H1 (cell line): ENCODE results near the gene WDR26. TPM values are rescaled to one million over a fixed set of nuclear protein-coding genes. Genes with fewer than 3 reads are reported as not detected.

Source experiments
- CTCF ChIA-PET: fragments of 300-600 bp; sonication (Branson Sonifier 250); formaldehyde crosslinking; loops from one replicate; lab custom pipeline; 2021; ENCODE audit not compliant: partially characterized antibody; lab: Charles Lee
- POLR2A ChIA-PET: fragments of 300-600 bp; sonication (Branson Sonifier 250); formaldehyde crosslinking; loops from one replicate; lab custom pipeline; 2021; ENCODE audit warnings: inconsistent platforms; ENCODE audit not compliant: partially characterized antibody; lab: Charles Lee
- DNase-seq, 2 experiments: peaks; one replicate each; pipeline versions ENCODE4 v3.0.0 to v3.0.0-alpha.2; 2010 to 2022; ENCODE audit warnings: low spot score in 2 of 2, low read depth in 1 of 2, mixed read lengths in 1 of 2
- FAIRE-seq: peaks from 2 replicates; lab custom pipeline; 2011; peaks lifted over from hg19 to GRCh38; lab: Jason Lieb, UNC
- H2AFZ ChIP-seq: 2 replicates; pipeline ENCODE4 v1.8.1; 2012; ENCODE audit warnings: low read length, inconsistent platforms
- H2AK5ac ChIP-seq: 2 replicates; pipeline ENCODE4 v1.6.1; 2013; ENCODE audit warnings: low read depth, low read length
- H2BK120ac ChIP-seq: replicated peaks from 2 replicates; pipeline ENCODE3; 2013; ENCODE audit warnings: low read depth, low read length, inconsistent platforms
- H2BK12ac ChIP-seq: 2 replicates; pipeline ENCODE4 v1.6.1; 2013; ENCODE audit warnings: low read depth, low read length
- H2BK15ac ChIP-seq: 2 replicates; pipeline ENCODE4 v1.6.1; 2013; ENCODE audit warnings: low read length
- H2BK20ac ChIP-seq: 2 replicates; pipeline ENCODE4 v1.6.1; 2013; ENCODE audit warnings: low read length
- H2BK5ac ChIP-seq: 2 replicates; pipeline ENCODE4 v1.6.1; 2013; ENCODE audit warnings: low read depth, low read length
- H3K14ac ChIP-seq: 2 replicates; pipeline ENCODE4 v1.6.1; 2013; ENCODE audit warnings: inconsistent platforms; ENCODE audit not compliant: insufficient read length
- H3K18ac ChIP-seq: 2 replicates; pipeline ENCODE4 v1.6.1; 2013; ENCODE audit warnings: low read length; ENCODE audit errors: extremely low read depth
- H3K23ac ChIP-seq: 2 replicates; pipeline ENCODE4 v1.6.1; 2013; ENCODE audit warnings: inconsistent platforms; ENCODE audit not compliant: insufficient read length
- H3K23me2 ChIP-seq: 2 replicates; pipeline ENCODE4 v1.6.1; 2013; ENCODE audit warnings: low read depth, low read length
- H3K27ac ChIP-seq: 2 replicates; pipeline ENCODE4 v1.6.1; 2011; ENCODE audit warnings: low read depth, low read length, inconsistent platforms
- H3K27me3 ChIP-seq, 4 experiments: replicated peaks in 1 of 4; 1 replicate in 1 of 4; 2 replicates in 3 of 4; pipeline versions ENCODE4 v1.6.1 to v1.8.1; 2011 to 2013; ENCODE audit warnings: low read length in 3 of 4, mild to moderate bottlenecking in 3 of 4, inconsistent platforms in 2 of 4, mixed read lengths in 2 of 4, moderate library complexity in 1 of 4; ENCODE audit not compliant: control insufficient read depth in 3 of 4, insufficient read depth in 3 of 4; ENCODE audit errors: extremely low read depth in 1 of 4
- H3K36me3 ChIP-seq, 4 experiments: 2 replicates each; pipeline versions ENCODE4 v1.6.1 to v1.8.1; 2011 to 2013; ENCODE audit warnings: mild to moderate bottlenecking in 4 of 4, low read length in 3 of 4, moderate library complexity in 2 of 4, control low read depth in 1 of 4, inconsistent platforms in 1 of 4; ENCODE audit not compliant: insufficient read depth in 4 of 4, control insufficient read depth in 2 of 4
- H3K4ac ChIP-seq: replicated peaks from 2 replicates; pipeline ENCODE3; 2013; ENCODE audit warnings: low read length, low read depth, mixed read lengths, inconsistent platforms; ENCODE audit not compliant: insufficient read length
- H3K4me1 ChIP-seq, 4 experiments: replicated peaks in 1 of 4; 1 replicate in 1 of 4; 2 replicates in 3 of 4; pipeline versions ENCODE4 v1.6.1 to v1.8.1; 2011 to 2013; ENCODE audit warnings: low read length in 3 of 4, inconsistent platforms in 2 of 4, mixed read lengths in 1 of 4; ENCODE audit not compliant: insufficient read depth in 4 of 4, control insufficient read depth in 3 of 4
- H3K4me2 ChIP-seq, 2 experiments: 2 replicates each; pipeline versions ENCODE4 v1.6.1 to v1.8.1; 2011 to 2013; ENCODE audit warnings: low read depth in 2 of 2, low read length in 2 of 2, control low read depth in 1 of 2, inconsistent platforms in 1 of 2, mild to moderate bottlenecking in 1 of 2; ENCODE audit not compliant: insufficient read depth in 1 of 2
- H3K4me3 ChIP-seq, 4 experiments: fragments of 200-600, 300-600 bp in 1 of 4; sonication (generic), shearing (Covaris generic), sonication (Bioruptor Twin) in 1 of 4; 2 replicates each; pipeline versions ENCODE4 v1.5.1 to v1.8.1; 2011 to 2016; ENCODE audit warnings: low read length in 4 of 4, low read depth in 3 of 4, control low read depth in 2 of 4, inconsistent platforms in 2 of 4, mild to moderate bottlenecking in 2 of 4, mixed read lengths in 1 of 4, moderate library complexity in 1 of 4; ENCODE audit not compliant: insufficient read depth in 2 of 4; ENCODE audit errors: extremely low read depth in 1 of 4
- H3K56ac ChIP-seq: replicated peaks from 2 replicates; pipeline ENCODE3; 2013; ENCODE audit warnings: low read depth, mild to moderate bottlenecking, mixed read lengths, low read length, inconsistent platforms; ENCODE audit not compliant: insufficient read length
- H3K79me1 ChIP-seq: 2 replicates; pipeline ENCODE4 v1.6.1; 2013; ENCODE audit warnings: low read depth, low read length, control low read depth
- H3K79me2 ChIP-seq, 2 experiments: 2 replicates each; pipeline versions ENCODE4 v1.6.1 to v1.8.1; 2012 to 2013; ENCODE audit warnings: low read length in 2 of 2, mild to moderate bottlenecking in 2 of 2, inconsistent platforms in 1 of 2; ENCODE audit not compliant: insufficient read depth in 2 of 2, control insufficient read depth in 1 of 2
- H3K9ac ChIP-seq, 4 experiments: replicated peaks in 1 of 4; 1 replicate in 1 of 4; 2 replicates in 3 of 4; pipeline versions ENCODE4 v1.6.1 to v1.8.1; 2011 to 2013; ENCODE audit warnings: low read depth in 3 of 4, low read length in 3 of 4, control low read depth in 2 of 4, mild to moderate bottlenecking in 2 of 4, moderate library complexity in 2 of 4, inconsistent platforms in 1 of 4; ENCODE audit errors: extremely low read depth in 1 of 4
- H3K9me3 ChIP-seq, 2 experiments: 2 replicates each; pipeline versions ENCODE4 v1.6.1 to v1.8.1; 2012 to 2013; ENCODE audit warnings: mild to moderate bottlenecking in 2 of 2, moderate library complexity in 2 of 2, control low read depth in 1 of 2, inconsistent platforms in 1 of 2, low read depth in 1 of 2, low read length in 1 of 2, mixed read lengths in 1 of 2; ENCODE audit not compliant: insufficient read depth in 2 of 2
- H4K20me1 ChIP-seq, 2 experiments: replicated peaks in 1 of 2; 2 replicates each; pipeline versions ENCODE3 to v1.8.1; 2011 to 2013; ENCODE audit warnings: inconsistent platforms in 2 of 2, low read length in 2 of 2, mild to moderate bottlenecking in 1 of 2; ENCODE audit not compliant: insufficient read depth in 2 of 2, control insufficient read depth in 1 of 2
- H4K5ac ChIP-seq: 2 replicates; pipeline ENCODE4 v1.6.1; 2013; ENCODE audit warnings: low read length, low read depth, mixed read lengths, inconsistent platforms; ENCODE audit not compliant: insufficient read length
- H4K8ac ChIP-seq: 2 replicates; pipeline ENCODE4 v1.8.0; 2013; ENCODE audit warnings: mild to moderate bottlenecking, moderate library complexity, low read length, inconsistent platforms; ENCODE audit not compliant: insufficient read depth; ENCODE audit errors: extremely low read depth
- H4K91ac ChIP-seq: replicated peaks from 2 replicates; pipeline ENCODE3; 2013; ENCODE audit warnings: low read length, mixed read lengths, inconsistent platforms; ENCODE audit not compliant: insufficient read length
- CBX8 ChIP-seq: fragments of 300-800, 300-1000 bp; sonication (generic); IDR thresholded peaks from 2 replicates; pipeline ENCODE4 v1.7.1; 2016; ENCODE audit warnings: low read depth, low read length, borderline replicate concordance
- CREB1 ChIP-seq: IDR thresholded peaks from 2 replicates; pipeline ENCODE4 v1.6.1; 2012; ENCODE audit warnings: inconsistent platforms
- CTBP2 ChIP-seq: IDR thresholded peaks from 2 replicates; pipeline ENCODE4 v1.7.0; 2011; ENCODE audit warnings: borderline replicate concordance, mild to moderate bottlenecking, moderate library complexity, mixed read lengths, low read length; ENCODE audit not compliant: insufficient read depth, insufficient read length
- E2F6 ChIP-seq: IDR thresholded peaks from 2 replicates; pipeline ENCODE4 v1.6.1; 2012; ENCODE audit warnings: inconsistent platforms
- FOSL1 ChIP-seq: IDR thresholded peaks from 2 replicates; pipeline ENCODE4 v1.6.1; 2011; ENCODE audit warnings: mild to moderate bottlenecking, low read depth, low read length, moderate library complexity; ENCODE audit not compliant: insufficient read depth
- KDM4A ChIP-seq: IDR thresholded peaks from one replicate; pipeline ENCODE4 v1.7.1; 2012; ENCODE audit warnings: low read depth, mild to moderate bottlenecking, moderate library complexity, low read length, inconsistent platforms; ENCODE audit not compliant: severe bottlenecking
- MAFK ChIP-seq: IDR thresholded peaks from 2 replicates; pipeline ENCODE4 v1.6.1; 2012; ENCODE audit warnings: low read depth, mild to moderate bottlenecking, improper control_type of control experiment, low read length
- TEAD4 ChIP-seq: IDR thresholded peaks from 2 replicates; pipeline ENCODE4 v1.6.1; 2012; ENCODE audit warnings: low read depth, low read length, inconsistent platforms, mixed read lengths
- WGBS, 2 experiments: shearing (Covaris generic) in 1 of 2; methylation state at CpG; one replicate each; pipeline versions ENCODE4 v1.1.6 to v1.1.7; 2013 to 2015; ENCODE audit warnings: low lambda C conversion rate in 2 of 2, mixed read lengths in 2 of 2, inconsistent platforms in 1 of 2, low coverage in 1 of 2, missing lambda C conversion rate in 1 of 2; ENCODE audit not compliant: insufficient replicate concordance in 2 of 2, insufficient coverage in 1 of 2, insufficient read length in 1 of 2; ENCODE audit errors: extremely low coverage in 1 of 2, missing lambda C conversion rate in 1 of 2; 5-methylcytosine and 5-hydroxymethylcytosine counted together
- polyA plus RNA-seq, 7 experiments: library from polyadenylated mRNA; depleted of rRNA in 3 of 7; stranded (reverse) in 5 of 7; unstranded in 2 of 7; fragments of >200 nt in 5 of 7; fragments of 200-250 nt in 2 of 7; gene quantifications; 1 replicate in 5 of 7; 2 replicates in 1 of 7; 4 replicates in 1 of 7; pipeline versions ENCODE4 v1.2.1 to v1.2.3, GENCODE V29; 2011 to 2013; ENCODE audit warnings: missing spikeins in 2 of 7, mixed read lengths in 2 of 7
- total RNA-seq: library from RNA; stranded (reverse); fragmentation: NEBNext Ultra II Directional; extraction: Animal tissue kit (Norgen Biotek cat#: 25700); gene quantifications from 2 replicates; pipeline ENCODE4 v1.2.1, GENCODE V29; 2021

WDR26 gene
- total and polyA plus RNA-seq, 2 of the 8 experiments (the other 6 are each of a cell fraction or from before 2014, with no cell fraction given), result 18.0 to 72.5 TPM

- POLR2A ChIA-PET, result interaction anchor here (1.0 kb wide), 1 partner anchor 24 kb away, joined by 3 read pairs; no protein-coding TSS in a partner anchor
- Histone ChIP-seq H2BK120ac (no peak overlapping the region), H3K27ac (no peak overlapping the region), H3K18ac (no peak overlapping the region), H3K14ac (no peak overlapping the region), H3K79me2 (no peaks in the 10 kb centered on the region), H2BK15ac (no peak overlapping the region), H3K9me3 (no peaks in the 10 kb centered on the region), H3K56ac (no peak overlapping the region), H2BK20ac (no peak overlapping the region), H2BK12ac (no peak overlapping the region), H3K36me3 (peaks cover 10 to 94% (median 62%) of the 10 kb centered on the region in 4 experiments), H3K9ac (no peak overlapping the region), H3K4me3 (no peak overlapping the region), H3K4me2 (no peak overlapping the region), H4K20me1 (no peaks in the 10 kb centered on the region), H3K79me1 (no peaks in the 10 kb centered on the region), H3K4ac (no peak overlapping the region), H3K27me3 (no peaks in the 10 kb centered on the region), H3K4me1 (no peaks in the 10 kb centered on the region), H2AK5ac (no peak overlapping the region), H2AFZ (no peak overlapping the region), H2BK5ac (no peak overlapping the region), H3K23ac (no peak overlapping the region), H3K23me2 (no peaks in the 10 kb centered on the region), H4K5ac (no peak overlapping the region), H4K8ac (no peak overlapping the region), H4K91ac (no peak overlapping the region)
- 94% methylated on average over 3 of the region's 3 CpGs; no CpG with 5 or more reads in 1 of the 2 experiments for WGBS, 2 experiments
- CTCF ChIA-PET, result interaction anchor here (0.7 kb wide), 1 partner anchor 1048 kb away, joined by 3 read pairs; no protein-coding TSS in a partner anchor
- DNase-seq, result no peak
- TF ChIP-seq FOSL1 (no peak), MAFK (no peak), CTBP2 (no peak), E2F6 (no peak), KDM4A (no peak), CBX8 (no peak), CREB1 (no peak), TEAD4 (no peak)
- FAIRE-seq, result no peak
These were observed 41.3 kb downstream of the WDR26 start for GRCh38 chr1:224393294-224393693.
